CD4-positive, alpha-beta T cell (primary cell): ENCODE data around the gene AGBL5. TPM values are rescaled to one million over a fixed set of nuclear protein-coding genes. Genes with fewer than 3 reads are reported as not detected.
"Not testable (repeated sequence)": the region's sequence is repeated elsewhere in the genome, so short reads cannot be mapped to it uniquely, and the experiment has no call there.

Source experiments
- ATAC-seq: fragments of 200-7000 bp; cut with Tn5 transposase; one replicate; pipeline ENCODE4 v1.10.0; 2022; ENCODE audit warnings: mild to moderate bottlenecking; ENCODE audit not compliant: poor library complexity
- CTCF ChIA-PET: fragments of 350-600 bp; sonication (Branson Sonifier 250); formaldehyde crosslinking; loops from one replicate; lab custom pipeline; 2021; ENCODE audit warnings: antibody characterized with exemption, inconsistent platforms; lab: Charles Lee
- POLR2A ChIA-PET: fragments of 350-600 bp; sonication (Branson Sonifier 250); formaldehyde crosslinking; loops from one replicate; lab custom pipeline; 2021; ENCODE audit warnings: antibody characterized with exemption, inconsistent platforms; lab: Charles Lee
- DNase-seq, 14 experiments: peaks; one replicate each; pipeline ENCODE4 v3.0.0-alpha.2; 2013 to 2020; ENCODE audit warnings: mixed read lengths in 2 of 14
- H3K27ac ChIP-seq, 2 donors: one replicate each; pipeline versions ENCODE4 v1.5.1 to v1.7.0; 2013; ENCODE audit warnings: low read length in 2 of 2, low read depth in 1 of 2, mild to moderate bottlenecking in 1 of 2
- H3K27me3 ChIP-seq, 2 experiments: 1 replicate in 1 of 2; 2 replicates in 1 of 2; pipeline versions ENCODE4 v1.6.1 to v1.7.0; 2013; ENCODE audit warnings: low read length in 2 of 2, control low read depth in 1 of 2, mild to moderate bottlenecking in 1 of 2, moderate library complexity in 1 of 2; ENCODE audit not compliant: insufficient read depth in 2 of 2, control insufficient read depth in 1 of 2
- H3K36me3 ChIP-seq: one replicate; pipeline ENCODE4 v1.6.1; 2013; ENCODE audit warnings: low read length, control low read depth; ENCODE audit not compliant: insufficient read depth
- H3K4me1 ChIP-seq: one replicate; pipeline ENCODE4 v1.6.1; 2013; ENCODE audit warnings: low read length, control low read depth; ENCODE audit not compliant: insufficient read depth
- H3K4me3 ChIP-seq: one replicate; pipeline ENCODE4 v1.5.1; 2013; ENCODE audit warnings: mild to moderate bottlenecking, low read length, moderate library complexity
- H3K9me3 ChIP-seq, 2 experiments: 1 replicate in 1 of 2; 2 replicates in 1 of 2; pipeline versions ENCODE4 v1.6.1 to v1.7.0; 2013; ENCODE audit warnings: low read length in 2 of 2, mild to moderate bottlenecking in 2 of 2, control low read depth in 1 of 2, moderate library complexity in 1 of 2; ENCODE audit not compliant: control insufficient read depth in 1 of 2, insufficient read depth in 1 of 2
- H3K27ac Mint-ChIP-seq: one replicate; pipeline ENCODE4 v1.8.0; 2020; ENCODE audit warnings: mixed read lengths
- H3K27me3 Mint-ChIP-seq: one replicate; pipeline ENCODE4 v1.8.0; 2021; ENCODE audit warnings: mixed read lengths
- H3K36me3 Mint-ChIP-seq: one replicate; pipeline ENCODE4 v1.8.0; 2021; ENCODE audit warnings: low read depth, mixed read lengths
- H3K4me1 Mint-ChIP-seq: one replicate; pipeline ENCODE4 v1.8.0; 2021; ENCODE audit warnings: low read depth, mixed read lengths
- H3K4me3 Mint-ChIP-seq: one replicate; pipeline ENCODE4 v1.8.0; 2020; ENCODE audit warnings: mild to moderate bottlenecking, mixed read lengths
- H3K9me3 Mint-ChIP-seq: one replicate; pipeline ENCODE4 v1.8.0; 2020; ENCODE audit warnings: mixed read lengths
- intact Hi-C, 2 experiments: fragments of 100-400 bp; cut with DNase I in 1 of 2; cut with micrococcal nuclease in 1 of 2; formaldehyde crosslinking; loops; one replicate each; pipeline versions ENCODE4 v1.15.1 to v1.9.0; 2023 to 2025; cut with DNase I, micrococcal nuclease
- total RNA-seq, 174 experiments: library from RNA in 2 of 174; stranded (reverse) in 2 of 174; gene quantifications; one replicate each; pipeline ENCODE4 v1.2.3 and lab custom pipeline; 2021 to 2026
- TF ChIP-seq, protein P1 (sequence below): fragments of 200-600 bp; IDR thresholded peaks from one replicate; pipeline ENCODE4 v1.8.0; 2022; ENCODE audit warnings: antibody characterized with exemption, mild to moderate bottlenecking

Gene AGBL5
- total RNA-seq, 2 experiments from 2014 or later, result 10.8 to 11.6 TPM

DNA sequence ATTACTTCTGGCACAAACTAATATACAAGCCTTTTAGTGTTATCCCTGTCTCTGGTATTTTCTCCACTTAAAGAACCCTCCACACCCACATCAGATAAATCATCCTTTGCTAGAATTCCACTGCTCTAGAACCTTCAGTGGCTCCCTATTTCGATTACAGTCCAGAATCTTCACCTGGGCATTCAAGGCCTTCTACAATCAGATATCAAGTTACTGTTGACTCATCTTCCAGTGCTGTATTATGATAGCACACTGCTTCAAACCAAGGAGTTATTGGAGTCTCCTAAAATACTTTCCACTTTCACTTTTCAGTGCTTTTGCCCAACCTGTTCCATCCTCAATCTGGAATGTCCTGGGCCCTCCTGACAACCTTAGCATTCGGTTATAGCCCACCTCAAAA lies 64.1 kb downstream of the AGBL5 start:
- Mint-ChIP-seq H3K4me1 (peaks cover 10% of the 10 kb centered on the region), H3K4me3 (no peak overlapping the region), H3K27ac (no peak overlapping the region), H3K27me3 (peaks cover 33% of the 10 kb centered on the region), H3K36me3 (no peaks in the 10 kb centered on the region), H3K9me3 (no peaks in the 10 kb centered on the region)
- no peak for ATAC-seq
- Histone ChIP-seq H3K9me3 (peaks cover 0 to 4% of the 10 kb centered on the region in 2 experiments), H3K36me3 (no peaks in the 10 kb centered on the region), H3K4me1 (peaks cover 9% of the 10 kb centered on the region), H3K4me3 (no peak overlapping the region), H3K27ac (no peak overlapping the region), H3K27me3 (peaks cover 13 to 14% of the 10 kb centered on the region in 2 experiments)
- POLR2A ChIA-PET, result no interaction called here
- no peak for DNase-seq
- CTCF ChIA-PET, result no interaction called here
- intact Hi-C loops, result no loop called here
- TF ChIP-seq, protein P1, sequence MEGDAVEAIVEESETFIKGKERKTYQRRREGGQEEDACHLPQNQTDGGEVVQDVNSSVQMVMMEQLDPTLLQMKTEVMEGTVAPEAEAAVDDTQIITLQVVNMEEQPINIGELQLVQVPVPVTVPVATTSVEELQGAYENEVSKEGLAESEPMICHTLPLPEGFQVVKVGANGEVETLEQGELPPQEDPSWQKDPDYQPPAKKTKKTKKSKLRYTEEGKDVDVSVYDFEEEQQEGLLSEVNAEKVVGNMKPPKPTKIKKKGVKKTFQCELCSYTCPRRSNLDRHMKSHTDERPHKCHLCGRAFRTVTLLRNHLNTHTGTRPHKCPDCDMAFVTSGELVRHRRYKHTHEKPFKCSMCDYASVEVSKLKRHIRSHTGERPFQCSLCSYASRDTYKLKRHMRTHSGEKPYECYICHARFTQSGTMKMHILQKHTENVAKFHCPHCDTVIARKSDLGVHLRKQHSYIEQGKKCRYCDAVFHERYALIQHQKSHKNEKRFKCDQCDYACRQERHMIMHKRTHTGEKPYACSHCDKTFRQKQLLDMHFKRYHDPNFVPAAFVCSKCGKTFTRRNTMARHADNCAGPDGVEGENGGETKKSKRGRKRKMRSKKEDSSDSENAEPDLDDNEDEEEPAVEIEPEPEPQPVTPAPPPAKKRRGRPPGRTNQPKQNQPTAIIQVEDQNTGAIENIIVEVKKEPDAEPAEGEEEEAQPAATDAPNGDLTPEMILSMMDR, result no peak

DNA sequence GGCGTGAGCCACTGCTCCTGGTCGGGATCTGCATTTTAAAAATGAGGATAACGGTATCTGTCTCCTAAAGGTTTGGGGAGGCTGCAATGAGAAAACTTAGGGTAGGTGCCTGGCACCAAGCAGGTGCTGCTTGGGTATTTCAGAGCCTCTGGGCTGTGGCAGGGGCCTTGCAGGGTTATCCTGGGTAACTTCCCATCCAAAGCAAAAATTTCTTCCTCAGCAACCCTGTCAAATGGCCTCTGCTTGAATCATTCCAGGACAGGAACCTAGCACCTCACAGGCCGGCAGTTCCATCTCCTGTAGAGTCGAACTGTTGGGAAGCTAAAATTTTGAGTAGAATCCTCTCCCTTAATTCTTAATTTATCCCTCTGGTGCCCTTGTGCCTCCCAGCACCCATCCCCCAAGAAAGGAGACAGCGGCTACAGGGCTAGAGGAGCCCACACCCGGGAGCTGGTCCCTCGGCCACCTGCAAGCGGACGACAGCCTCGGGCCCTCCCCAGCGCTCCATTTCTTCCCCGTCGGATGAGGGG lies 66.6 kb downstream of the AGBL5 start:
- intact Hi-C loops, result no loop called here
- Mint-ChIP-seq H3K27me3 (peaks cover 33% of the 10 kb centered on the region), H3K4me1 (peaks cover 13% of the 10 kb centered on the region), H3K36me3 (no peaks in the 10 kb centered on the region), H3K27ac (no peak overlapping the region), H3K4me3 (peak overlapping the region; percentile 7), H3K9me3 (no peaks in the 10 kb centered on the region)
- no peak for ATAC-seq
- ChIA-PET CTCF (no interaction called here), POLR2A (interaction anchor here (0.8 kb wide), 1 partner anchor 47 kb away, joined by 3 read pairs; the partner anchor contains the start of gene OST4)
- peaks cover 0 to 4% of the 10 kb centered on the region in 2 experiments for H3K9me3 ChIP-seq
- H3K27ac ChIP-seq, result no peak overlapping the region
- H3K27me3 ChIP-seq, result peaks cover 13 to 14% of the 10 kb centered on the region in 2 experiments
- H3K36me3 ChIP-seq, result no peaks in the 10 kb centered on the region
- no peak for DNase-seq
- peaks cover 16% of the 10 kb centered on the region for H3K4me1 ChIP-seq
- H3K4me3 ChIP-seq, result no peak overlapping the region
- TF ChIP-seq, protein P1, result no peak

DNA sequence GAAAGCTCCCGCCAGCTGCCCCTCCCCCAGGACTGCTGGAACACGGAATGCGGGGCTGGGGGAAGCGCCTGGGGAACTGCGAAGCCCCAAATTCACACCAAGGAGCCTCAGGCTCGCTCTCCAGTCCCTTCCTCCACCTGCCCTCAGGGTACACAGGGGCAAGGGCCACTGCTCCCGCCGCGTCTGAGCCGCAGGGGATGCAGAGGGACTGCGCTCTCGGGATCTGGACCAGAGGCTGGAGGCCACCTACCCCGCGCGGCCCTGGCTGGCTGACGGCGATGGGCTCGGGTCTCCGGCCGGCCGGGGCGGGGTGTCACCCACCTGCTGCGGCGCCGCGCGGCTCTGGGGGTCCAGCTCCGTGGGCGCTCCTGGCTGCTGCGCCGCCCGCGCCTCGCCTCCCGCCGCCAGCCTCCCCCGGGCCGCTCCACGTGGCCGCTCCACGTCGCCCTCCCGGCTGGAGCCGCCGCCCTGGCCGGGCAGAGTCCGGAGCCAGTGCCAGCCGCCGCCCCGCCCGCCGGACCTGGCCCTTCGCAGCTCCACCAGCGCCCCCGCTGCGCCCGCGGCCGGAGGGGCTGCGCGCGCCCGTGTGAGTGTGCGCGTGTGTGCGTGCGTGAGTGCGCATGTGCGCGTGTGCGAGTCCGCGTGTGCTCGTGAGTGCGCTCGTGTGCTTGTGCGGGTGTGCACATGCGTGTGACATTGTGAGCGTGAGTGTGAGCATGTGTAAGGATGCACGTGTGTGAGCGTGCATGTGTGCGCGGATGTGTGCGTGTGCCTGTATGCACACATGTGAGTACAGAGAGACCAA lies 67.3 kb downstream of the AGBL5 start, which contains the start of gene CGREF1:
TSS of gene CGREF1 (minus strand) at position 604 of the 805 bp plus-strand sequence. CDS start 14,762 bp downstream, outside the sequence.
- no peak within 1 kb of the TSS for H3K27ac ChIP-seq
- H3K4me3 Mint-ChIP-seq, result peak within 1 kb of the TSS; percentile 81
- intact Hi-C loops, result no loop called here
- ChIA-PET CTCF (no interaction called here), POLR2A (interaction anchor here (0.8 kb wide), 1 partner anchor 47 kb away, joined by 3 read pairs; the partner anchor contains the start of gene OST4)
- peak within 1 kb of the TSS; percentile 24 for H3K4me3 ChIP-seq
- H3K36me3 Mint-ChIP-seq, result no peaks in the 10 kb centered on the region
- no peak for ATAC-seq
- peaks cover 18% of the 10 kb centered on the region for H3K4me1 Mint-ChIP-seq
- peaks cover 13 to 14% of the 10 kb centered on the region in 2 experiments for H3K27me3 ChIP-seq
- TF ChIP-seq, protein P1, result no peak
- DNase-seq, result peak in 2 of 14 experiments; percentile 25 to 43
- H3K27ac Mint-ChIP-seq, result no peak within 1 kb of the TSS
- peaks cover 33% of the 10 kb centered on the region for H3K27me3 Mint-ChIP-seq
- no peaks in the 10 kb centered on the region for H3K9me3 Mint-ChIP-seq
- H3K36me3 ChIP-seq, result no peaks in the 10 kb centered on the region
- peaks cover 21% of the 10 kb centered on the region for H3K4me1 ChIP-seq
- H3K9me3 ChIP-seq, result peaks cover 0 to 4% of the 10 kb centered on the region in 2 experiments

DNA sequence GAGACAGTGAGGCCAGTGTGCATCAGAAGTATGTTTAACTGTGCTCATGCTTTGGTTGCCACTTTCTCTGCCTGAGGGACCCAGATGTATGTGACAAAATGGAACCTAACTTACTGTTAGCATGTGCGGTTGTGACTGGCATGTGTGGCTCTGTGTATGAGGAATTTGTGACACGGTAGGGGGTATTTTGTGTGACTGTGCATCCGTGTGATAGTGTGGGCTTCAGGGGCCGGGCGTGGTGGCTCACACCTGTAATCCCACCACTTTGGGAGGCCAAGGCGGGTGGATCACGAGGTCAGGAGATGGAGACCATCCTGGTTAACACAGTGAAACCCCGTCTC lies 67.8 kb downstream of the AGBL5 start:
- H3K27ac Mint-ChIP-seq, H3K27ac ChIP-seq, H3K9me3 ChIP-seq, H3K36me3 ChIP-seq, DNase-seq, H3K9me3 Mint-ChIP-seq, POLR2A ChIA-PET, CTCF ChIA-PET, H3K36me3 Mint-ChIP-seq, ATAC-seq, intact Hi-C loops: not testable (repeated sequence)
- peak overlapping the region; percentile 24 for H3K4me3 ChIP-seq
- H3K27me3 ChIP-seq, result peaks cover 13 to 14% of the 10 kb centered on the region in 2 experiments
- peak overlapping the region; percentile 81 for H3K4me3 Mint-ChIP-seq
- peaks cover 18% of the 10 kb centered on the region for H3K4me1 Mint-ChIP-seq
- H3K4me1 ChIP-seq, result peaks cover 26% of the 10 kb centered on the region
- H3K27me3 Mint-ChIP-seq, result peaks cover 33% of the 10 kb centered on the region
